Neural progenitor cell (in vitro differentiated cells): Measurements from ENCODE around the gene DLEC1. TPM values are rescaled to one million over a fixed set of nuclear protein-coding genes. Genes with fewer than 3 reads are reported as not detected.

ENCODE experiments used
- DNase-seq: peaks from one replicate; pipeline ENCODE4 v3.0.0-alpha.2; 2016; ENCODE audit warnings: low spot score
- H2AFZ ChIP-seq: fragments of 200-600 bp; sonication (generic); replicated peaks from 2 replicates; pipeline ENCODE4 v1.6.1; 2016; ENCODE audit warnings: antibody characterized with exemption
- H3F3A ChIP-seq: fragments of 200-600 bp; sonication (generic); 2 replicates; pipeline ENCODE4 v1.6.1; 2016; ENCODE audit warnings: antibody characterized with exemption, low read depth
- H3K27ac ChIP-seq: fragments of 200-600 bp; sonication (generic); 2 replicates; pipeline ENCODE4 v1.5.1; 2016; ENCODE audit warnings: mild to moderate bottlenecking
- H3K27me3 ChIP-seq: fragments of 200-600 bp; sonication (generic); 2 replicates; pipeline ENCODE4 v1.6.1; 2016; ENCODE audit warnings: mild to moderate bottlenecking, moderate library complexity
- H3K36me3 ChIP-seq: fragments of 200-600 bp; sonication (generic); 2 replicates; pipeline ENCODE4 v1.5.1; 2016
- H3K4me1 ChIP-seq: fragments of 200-600 bp; sonication (generic); 2 replicates; pipeline ENCODE4 v1.6.1; 2016; ENCODE audit warnings: mixed run types
- H3K4me2 ChIP-seq: fragments of 200-600 bp; sonication (generic); 2 replicates; pipeline ENCODE4 v1.6.1; 2016
- H3K4me3 ChIP-seq: fragments of 200-600 bp; sonication (generic); 2 replicates; pipeline ENCODE4 v1.5.1; 2016
- H3K79me2 ChIP-seq: fragments of 200-600 bp; sonication (generic); 2 replicates; pipeline ENCODE4 v1.6.1; 2016; ENCODE audit warnings: low read depth
- H3K9ac ChIP-seq: fragments of 200-600 bp; sonication (generic); 2 replicates; pipeline ENCODE4 v1.6.1; 2016
- H3K9me3 ChIP-seq: fragments of 200-600 bp; sonication (generic); 2 replicates; pipeline ENCODE4 v1.5.1; 2016; ENCODE audit warnings: low read depth
- H4K20me1 ChIP-seq: fragments of 200-600 bp; sonication (generic); 2 replicates; pipeline ENCODE4 v1.6.1; 2016; ENCODE audit warnings: low read depth
- H3K27ac Mint-ChIP-seq: 3 replicates; pipeline ENCODE4 v1.8.0; 2021; ENCODE audit warnings: mixed read lengths
- H3K27me3 Mint-ChIP-seq: 2 replicates; pipeline ENCODE4 v1.8.0; 2022; ENCODE audit warnings: low read depth, mild to moderate bottlenecking, inconsistent platforms, moderate library complexity, mixed read lengths; ENCODE audit not compliant: insufficient read depth
- H3K36me3 Mint-ChIP-seq: 3 replicates; pipeline ENCODE4 v1.8.0; 2021; ENCODE audit warnings: mixed read lengths
- H3K4me1 Mint-ChIP-seq: 3 replicates; pipeline ENCODE4 v1.8.0; 2021; ENCODE audit warnings: mixed read lengths
- H3K4me3 Mint-ChIP-seq: 3 replicates; pipeline ENCODE4 v1.8.0; 2021; ENCODE audit warnings: mild to moderate bottlenecking, moderate library complexity, mixed read lengths
- H3K9me3 Mint-ChIP-seq: 3 replicates; pipeline ENCODE4 v1.8.0; 2020; ENCODE audit warnings: mixed read lengths
- EZH2 ChIP-seq: fragments of 200-600 bp; sonication (generic); IDR thresholded peaks from 2 replicates; pipeline ENCODE4 v1.6.1; 2017; ENCODE audit warnings: antibody characterized with exemption, mild to moderate bottlenecking, moderate library complexity
- EZH2phosphoT487 ChIP-seq: fragments of 200-600 bp; sonication (generic); IDR thresholded peaks from 2 replicates; pipeline ENCODE4 v1.6.1; 2017; ENCODE audit warnings: antibody characterized with exemption
- total RNA-seq: library from RNA; depleted of rRNA; stranded (reverse); fragments of >200 nt; gene quantifications from 2 replicates; pipeline ENCODE4 v1.2.3, GENCODE V29; 2015; ENCODE audit warnings: low replicate concordance
- TF ChIP-seq, protein P1 (sequence below): fragments of 200-600 bp; sonication (generic); IDR thresholded peaks from 2 replicates; pipeline ENCODE4 v1.5.1; 2017; ENCODE audit warnings: antibody characterized with exemption, mild to moderate bottlenecking

Gene DLEC1
- total RNA-seq, 1 donor from 2014 or later, result 0.60 TPM

DNA sequence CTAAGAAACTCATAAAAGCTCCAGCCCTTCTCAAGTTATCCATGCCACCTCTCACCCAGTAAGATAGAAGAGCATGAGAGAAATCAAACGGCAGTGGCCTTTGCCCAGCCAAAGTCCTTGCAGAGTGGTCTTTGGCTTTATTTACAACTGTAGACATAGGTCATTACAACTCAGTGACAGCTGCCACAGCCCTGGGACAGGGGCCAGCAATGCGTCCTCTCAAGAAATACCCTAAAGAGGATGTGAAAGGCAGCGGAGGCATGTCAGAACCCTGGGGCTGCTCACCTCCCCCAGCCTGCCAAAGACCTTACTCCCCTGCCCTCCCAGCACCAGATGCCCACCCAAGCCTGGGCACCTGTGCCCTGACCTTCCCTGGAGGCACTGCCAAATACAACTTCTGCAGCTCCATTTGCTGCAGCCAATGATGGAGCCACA lies 91.6 kb downstream of the DLEC1 start:
- Histone ChIP-seq H3K4me1 (peaks cover under 1% of the 10 kb centered on the region), H4K20me1 (peaks cover 17% of the 10 kb centered on the region)
- no peak overlapping the region for H3K27ac Mint-ChIP-seq

DNA sequence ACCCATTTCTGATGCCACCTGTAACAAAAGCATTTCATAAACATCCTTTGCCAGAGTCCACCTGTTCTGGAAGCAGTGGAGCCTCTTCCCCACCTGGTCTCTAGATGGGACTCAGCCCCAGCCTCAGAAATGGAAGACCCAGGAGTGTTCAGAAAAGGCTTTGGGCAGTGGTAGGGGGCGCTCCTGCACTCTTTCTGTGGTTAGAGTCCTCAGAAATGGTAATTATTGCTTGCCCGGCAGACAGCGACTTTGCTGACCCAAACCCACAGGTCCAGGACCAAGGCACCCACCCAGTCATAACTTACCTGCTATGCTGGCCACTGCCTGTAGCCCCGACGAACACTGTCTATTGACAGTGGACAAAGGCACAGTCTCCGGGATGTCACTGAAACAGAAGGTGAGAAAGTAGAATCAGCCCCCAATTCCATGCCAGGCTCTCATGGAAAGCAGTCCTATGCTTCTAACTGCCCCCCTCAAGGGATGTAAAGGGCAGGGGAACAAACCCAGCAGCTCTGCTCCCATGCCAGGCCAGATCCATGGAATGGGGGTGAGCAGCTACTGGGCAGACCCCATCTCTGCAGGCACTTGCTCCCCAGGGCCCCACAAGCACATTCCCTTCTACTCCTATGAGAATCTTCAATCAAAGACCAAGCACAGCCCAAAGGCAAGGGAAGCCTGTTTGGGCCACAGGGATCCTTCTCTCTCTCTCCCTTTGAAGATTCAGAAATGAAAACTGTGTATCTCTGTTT lies 92.8 kb downstream of the DLEC1 start:
- no peak for TF ChIP-seq EZH2
- TF ChIP-seq, protein P1, sequence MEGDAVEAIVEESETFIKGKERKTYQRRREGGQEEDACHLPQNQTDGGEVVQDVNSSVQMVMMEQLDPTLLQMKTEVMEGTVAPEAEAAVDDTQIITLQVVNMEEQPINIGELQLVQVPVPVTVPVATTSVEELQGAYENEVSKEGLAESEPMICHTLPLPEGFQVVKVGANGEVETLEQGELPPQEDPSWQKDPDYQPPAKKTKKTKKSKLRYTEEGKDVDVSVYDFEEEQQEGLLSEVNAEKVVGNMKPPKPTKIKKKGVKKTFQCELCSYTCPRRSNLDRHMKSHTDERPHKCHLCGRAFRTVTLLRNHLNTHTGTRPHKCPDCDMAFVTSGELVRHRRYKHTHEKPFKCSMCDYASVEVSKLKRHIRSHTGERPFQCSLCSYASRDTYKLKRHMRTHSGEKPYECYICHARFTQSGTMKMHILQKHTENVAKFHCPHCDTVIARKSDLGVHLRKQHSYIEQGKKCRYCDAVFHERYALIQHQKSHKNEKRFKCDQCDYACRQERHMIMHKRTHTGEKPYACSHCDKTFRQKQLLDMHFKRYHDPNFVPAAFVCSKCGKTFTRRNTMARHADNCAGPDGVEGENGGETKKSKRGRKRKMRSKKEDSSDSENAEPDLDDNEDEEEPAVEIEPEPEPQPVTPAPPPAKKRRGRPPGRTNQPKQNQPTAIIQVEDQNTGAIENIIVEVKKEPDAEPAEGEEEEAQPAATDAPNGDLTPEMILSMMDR, result peak; percentile 79
- Histone ChIP-seq H3K79me2 (peaks cover 10% of the 10 kb centered on the region), H3K9me3 (no peaks in the 10 kb centered on the region), H4K20me1 (peaks cover 26% of the 10 kb centered on the region), H3K9ac (no peak overlapping the region), H3K27ac (no peak overlapping the region), H3F3A (no peaks in the 10 kb centered on the region), H3K4me2 (no peak overlapping the region), H3K27me3 (no peaks in the 10 kb centered on the region), H3K4me1 (peaks cover 6% of the 10 kb centered on the region), H3K4me3 (no peak overlapping the region), H2AFZ (no peak overlapping the region), H3K36me3 (no peaks in the 10 kb centered on the region)
- peaks cover 15% of the 10 kb centered on the region for H3K4me1 Mint-ChIP-seq
- H3K27me3 Mint-ChIP-seq, result no peaks in the 10 kb centered on the region
- peaks cover 12% of the 10 kb centered on the region for H3K36me3 Mint-ChIP-seq
- no peaks in the 10 kb centered on the region for H3K9me3 Mint-ChIP-seq
- DNase-seq, result peak; percentile 77
- no peak overlapping the region for H3K27ac Mint-ChIP-seq
- H3K4me3 Mint-ChIP-seq, result no peak overlapping the region

More for the DNA sequence above, 91.6 kb downstream of the DLEC1 start:
- H3K4me3 Mint-ChIP-seq, result no peak overlapping the region
- H3K4me2 ChIP-seq, result no peak overlapping the region
- no peak overlapping the region for H2AFZ ChIP-seq
- H3K27ac ChIP-seq, result no peak overlapping the region
- H3K27me3 ChIP-seq, result no peaks in the 10 kb centered on the region
- peaks cover under 1% of the 10 kb centered on the region for H3K79me2 ChIP-seq
- H3K4me1 Mint-ChIP-seq, result peaks cover 8% of the 10 kb centered on the region
- no peaks in the 10 kb centered on the region for H3F3A ChIP-seq
- H3K9ac ChIP-seq, result no peak overlapping the region
- peaks cover 15% of the 10 kb centered on the region for H3K36me3 Mint-ChIP-seq
- no peaks in the 10 kb centered on the region for H3K9me3 Mint-ChIP-seq
- TF ChIP-seq EZH2phosphoT487, result no peak
- TF ChIP-seq, protein P1, result no peak
- no peaks in the 10 kb centered on the region for H3K27me3 Mint-ChIP-seq
- H3K9me3 ChIP-seq, result no peaks in the 10 kb centered on the region
- no peaks in the 10 kb centered on the region for H3K36me3 ChIP-seq
- H3K4me3 ChIP-seq, result no peak overlapping the region
- no peak for DNase-seq

DNA sequence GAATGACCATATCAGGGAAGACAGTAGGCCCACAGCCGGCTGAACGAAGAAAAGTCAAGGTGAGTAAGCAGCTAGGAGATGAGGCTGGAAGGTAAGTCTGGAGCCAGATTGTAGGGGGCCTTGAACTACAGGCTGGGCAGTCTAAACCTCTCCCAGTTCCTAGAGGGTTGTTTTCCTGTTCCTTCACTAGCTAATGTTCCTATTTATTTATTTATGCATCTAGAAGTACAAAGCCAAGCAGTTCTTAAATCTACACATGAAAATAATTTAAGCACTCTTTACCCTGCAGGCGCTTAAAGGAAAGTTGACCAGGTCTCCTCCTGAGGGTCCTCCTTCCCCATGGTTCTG lies 94.2 kb downstream of the DLEC1 start:
- Mint-ChIP-seq H3K9me3 (no peaks in the 10 kb centered on the region), H3K4me3 (no peak overlapping the region), H3K27me3 (peaks cover 9% of the 10 kb centered on the region), H3K36me3 (peaks cover 7% of the 10 kb centered on the region), H3K27ac (no peak overlapping the region), H3K4me1 (peaks cover 22% of the 10 kb centered on the region)
- H2AFZ ChIP-seq, result no peak overlapping the region
- no peaks in the 10 kb centered on the region for H3K36me3 ChIP-seq
- no peak overlapping the region for H3K4me2 ChIP-seq
- peaks cover 26% of the 10 kb centered on the region for H4K20me1 ChIP-seq
- no peak overlapping the region for H3K27ac ChIP-seq
- DNase-seq, result no peak
- H3K9ac ChIP-seq, result no peak overlapping the region
- H3K9me3 ChIP-seq, result no peaks in the 10 kb centered on the region
- TF ChIP-seq EZH2 (no peak), EZH2phosphoT487 (no peak)
- TF ChIP-seq, protein P1, result no peak
- H3K4me1 ChIP-seq, result peaks cover 6% of the 10 kb centered on the region
- peaks cover 10% of the 10 kb centered on the region for H3K79me2 ChIP-seq
- H3K27me3 ChIP-seq, result no peaks in the 10 kb centered on the region
- H3K4me3 ChIP-seq, result no peak overlapping the region
- H3F3A ChIP-seq, result peaks cover 10% of the 10 kb centered on the region
